Endothelial cell (in vitro differentiated cells): ENCODE results near the gene CYTL1. TPM values are rescaled to one million over a fixed set of nuclear protein-coding genes. Genes with fewer than 3 reads are reported as not detected.

ENCODE experiments used
- DNase-seq: peaks from one replicate; pipeline ENCODE4 v3.0.0; 2021; ENCODE audit warnings: low spot score
- H3K27ac Mint-ChIP-seq: one replicate; pipeline ENCODE4 v1.8.0; 2021; ENCODE audit warnings: mixed read lengths, inconsistent platforms; ENCODE audit not compliant: unreplicated experiment
- H3K27me3 Mint-ChIP-seq: one replicate; pipeline ENCODE4 v1.8.0; 2021; ENCODE audit warnings: mild to moderate bottlenecking, moderate library complexity, mixed read lengths, inconsistent platforms; ENCODE audit not compliant: unreplicated experiment
- H3K36me3 Mint-ChIP-seq: one replicate; pipeline ENCODE4 v1.8.0; 2021; ENCODE audit warnings: mild to moderate bottlenecking, low read depth, mixed read lengths, inconsistent platforms; ENCODE audit not compliant: unreplicated experiment
- H3K4me1 Mint-ChIP-seq: one replicate; pipeline ENCODE4 v1.8.0; 2021; ENCODE audit warnings: mild to moderate bottlenecking, mixed read lengths, inconsistent platforms; ENCODE audit not compliant: unreplicated experiment
- H3K4me3 Mint-ChIP-seq: one replicate; pipeline ENCODE4 v1.8.0; 2021; ENCODE audit warnings: mild to moderate bottlenecking, mixed read lengths, inconsistent platforms; ENCODE audit not compliant: unreplicated experiment
- H3K9me3 Mint-ChIP-seq: one replicate; pipeline ENCODE4 v1.8.0; 2021; ENCODE audit warnings: mixed read lengths, inconsistent platforms; ENCODE audit not compliant: unreplicated experiment
- total RNA-seq: library from RNA; stranded (reverse); fragmentation: NEBNext Ultra II Directional; extraction: Animal tissue kit (Norgen Biotek cat#: 25700); gene quantifications from one replicate; pipeline ENCODE4 v1.2.1, GENCODE V29; 2021; ENCODE audit not compliant: unreplicated experiment
- TF ChIP-seq, protein P1 (sequence below): fragments of 200-600 bp; sonication (generic); IDR thresholded peaks from one replicate; pipeline ENCODE4 v1.5.0; 2021; ENCODE audit warnings: antibody characterized with exemption; ENCODE audit not compliant: unreplicated experiment

Gene CYTL1
- total RNA-seq, 1 donor from 2014 or later = not detected

DNA sequence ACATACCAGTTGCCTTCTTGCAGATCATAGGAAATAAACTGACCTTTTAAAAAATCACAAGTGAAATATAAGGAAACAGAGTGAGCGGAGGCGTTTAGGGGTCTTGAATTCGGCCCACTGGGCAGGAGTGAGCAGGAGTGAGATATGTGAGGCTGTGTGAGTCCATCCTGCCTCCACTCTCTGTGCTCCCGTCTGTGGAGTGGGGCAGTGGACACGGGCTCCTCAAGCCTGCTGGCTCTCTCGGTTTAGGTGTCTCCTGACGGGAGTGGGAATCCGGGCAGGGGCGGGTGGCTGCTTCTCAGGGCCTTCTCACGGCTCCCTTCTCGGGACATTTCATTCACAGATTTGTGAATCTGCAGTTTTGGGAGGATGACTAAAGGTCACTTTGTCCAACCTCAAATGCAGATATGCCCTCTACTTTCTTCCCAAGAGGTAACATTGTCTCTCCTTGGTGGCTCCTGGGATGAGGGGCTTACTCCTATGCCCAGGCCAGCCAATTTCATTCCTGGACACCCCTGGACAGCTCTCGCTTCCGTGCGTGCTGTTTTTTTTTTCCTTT lies 27.6 kb downstream of the CYTL1 start:
- Mint-ChIP-seq H3K9me3 (no peaks in the 10 kb centered on the region), H3K4me1 (no peaks in the 10 kb centered on the region), H3K27ac (no peak overlapping the region), H3K4me3 (no peak overlapping the region), H3K36me3 (no peaks in the 10 kb centered on the region), H3K27me3 (peaks cover 5% of the 10 kb centered on the region)
- DNase-seq = no peak
- TF ChIP-seq, protein P1, sequence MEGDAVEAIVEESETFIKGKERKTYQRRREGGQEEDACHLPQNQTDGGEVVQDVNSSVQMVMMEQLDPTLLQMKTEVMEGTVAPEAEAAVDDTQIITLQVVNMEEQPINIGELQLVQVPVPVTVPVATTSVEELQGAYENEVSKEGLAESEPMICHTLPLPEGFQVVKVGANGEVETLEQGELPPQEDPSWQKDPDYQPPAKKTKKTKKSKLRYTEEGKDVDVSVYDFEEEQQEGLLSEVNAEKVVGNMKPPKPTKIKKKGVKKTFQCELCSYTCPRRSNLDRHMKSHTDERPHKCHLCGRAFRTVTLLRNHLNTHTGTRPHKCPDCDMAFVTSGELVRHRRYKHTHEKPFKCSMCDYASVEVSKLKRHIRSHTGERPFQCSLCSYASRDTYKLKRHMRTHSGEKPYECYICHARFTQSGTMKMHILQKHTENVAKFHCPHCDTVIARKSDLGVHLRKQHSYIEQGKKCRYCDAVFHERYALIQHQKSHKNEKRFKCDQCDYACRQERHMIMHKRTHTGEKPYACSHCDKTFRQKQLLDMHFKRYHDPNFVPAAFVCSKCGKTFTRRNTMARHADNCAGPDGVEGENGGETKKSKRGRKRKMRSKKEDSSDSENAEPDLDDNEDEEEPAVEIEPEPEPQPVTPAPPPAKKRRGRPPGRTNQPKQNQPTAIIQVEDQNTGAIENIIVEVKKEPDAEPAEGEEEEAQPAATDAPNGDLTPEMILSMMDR = no peak

DNA sequence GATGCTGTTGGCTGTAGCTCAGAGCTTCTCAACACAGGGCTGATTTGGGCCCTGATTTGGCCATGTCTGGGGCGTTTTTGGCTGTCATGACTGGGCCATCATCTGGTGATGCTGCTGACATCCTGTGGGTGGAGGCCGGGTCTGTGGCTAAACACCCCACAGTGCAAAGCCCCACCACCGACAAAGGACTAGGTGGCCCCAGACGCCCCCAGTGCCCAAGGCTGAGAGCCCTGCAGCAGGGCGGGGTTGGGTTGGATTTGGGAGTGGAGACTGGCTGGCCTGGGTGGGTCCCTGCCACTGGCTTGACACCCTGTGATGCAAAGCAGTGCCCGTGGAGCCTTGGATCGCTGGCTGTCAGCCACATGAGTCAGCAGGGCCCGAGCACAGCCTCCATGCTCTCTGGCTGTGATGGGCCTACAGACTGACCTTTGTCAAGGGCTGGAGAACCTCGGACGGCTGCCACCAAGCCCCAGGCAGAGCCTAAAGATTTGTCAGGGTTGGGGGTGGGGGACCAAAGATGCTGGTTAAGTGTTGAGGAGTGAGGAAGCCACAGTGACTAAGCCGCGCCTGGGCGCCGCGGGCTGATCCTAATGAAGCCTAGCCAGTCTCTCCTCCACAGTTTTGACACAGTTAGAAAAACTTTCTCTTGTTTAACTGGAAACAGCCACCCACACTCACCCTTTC lies 28.3 kb downstream of the CYTL1 start:
- no peaks in the 10 kb centered on the region for H3K4me1 Mint-ChIP-seq
- H3K36me3 Mint-ChIP-seq = no peaks in the 10 kb centered on the region
- DNase-seq = no peak
- H3K27me3 Mint-ChIP-seq = peaks cover 5% of the 10 kb centered on the region
- TF ChIP-seq, protein P1 = no peak
- no peaks in the 10 kb centered on the region for H3K9me3 Mint-ChIP-seq
- no peak overlapping the region for H3K27ac Mint-ChIP-seq
- no peak overlapping the region for H3K4me3 Mint-ChIP-seq

DNA sequence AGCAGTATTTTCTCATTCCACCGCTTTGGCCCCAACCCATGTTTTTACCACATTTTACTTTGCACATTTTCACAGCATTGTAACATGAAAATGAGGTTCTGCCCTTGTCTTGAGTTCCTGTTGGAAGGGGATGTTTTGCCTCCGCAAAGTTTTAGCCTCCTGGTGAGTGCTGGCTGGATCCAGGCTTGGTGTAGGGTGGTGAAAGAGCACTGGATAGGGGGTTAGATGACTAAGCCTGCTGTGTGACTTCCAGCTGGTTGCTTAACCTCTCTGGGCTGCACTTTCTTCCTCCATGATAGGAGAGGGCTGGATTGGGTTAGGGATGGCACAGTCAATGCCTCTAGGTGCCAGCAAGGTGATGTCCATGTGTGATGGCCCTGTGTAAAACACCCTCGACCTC lies 28.9 kb downstream of the CYTL1 start:
- DNase-seq = no peak
- no peaks in the 10 kb centered on the region for H3K36me3 Mint-ChIP-seq
- H3K27ac Mint-ChIP-seq = no peak overlapping the region
- H3K27me3 Mint-ChIP-seq = peaks cover 5% of the 10 kb centered on the region
- H3K9me3 Mint-ChIP-seq = no peaks in the 10 kb centered on the region
- H3K4me1 Mint-ChIP-seq = no peaks in the 10 kb centered on the region
- no peak overlapping the region for H3K4me3 Mint-ChIP-seq
- TF ChIP-seq, protein P1 = no peak

DNA sequence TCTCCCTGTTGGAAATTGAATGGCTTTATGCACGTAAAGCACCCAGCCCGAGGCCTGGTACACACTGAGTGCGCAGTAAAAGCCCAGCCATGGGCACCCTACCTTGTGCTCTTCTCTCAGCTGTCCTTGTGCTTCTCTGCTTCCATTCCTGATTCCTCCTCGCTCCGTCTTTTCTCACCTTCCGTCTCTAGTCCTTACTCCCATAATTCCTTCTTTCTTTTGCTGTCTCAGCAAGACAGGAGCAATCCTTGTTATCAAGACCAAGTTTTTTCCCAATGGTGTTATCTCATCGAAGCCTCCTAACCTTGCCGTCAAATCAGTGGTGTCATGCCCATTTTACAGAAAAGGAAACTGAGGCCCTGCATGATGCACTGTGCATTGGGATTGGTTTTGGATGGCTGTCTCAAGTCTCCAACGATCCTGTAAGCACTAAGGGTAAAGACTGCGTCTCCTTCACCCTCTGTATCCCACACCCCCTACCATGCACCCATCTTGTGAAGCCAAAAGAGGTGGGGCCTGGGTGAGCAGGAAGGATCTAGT lies 30.1 kb downstream of the CYTL1 start:
- Mint-ChIP-seq H3K4me3 (no peak overlapping the region), H3K9me3 (no peaks in the 10 kb centered on the region), H3K4me1 (no peaks in the 10 kb centered on the region), H3K36me3 (no peaks in the 10 kb centered on the region), H3K27ac (no peak overlapping the region), H3K27me3 (peaks cover 5% of the 10 kb centered on the region)
- TF ChIP-seq, protein P1 = no peak
- DNase-seq = no peak

DNA sequence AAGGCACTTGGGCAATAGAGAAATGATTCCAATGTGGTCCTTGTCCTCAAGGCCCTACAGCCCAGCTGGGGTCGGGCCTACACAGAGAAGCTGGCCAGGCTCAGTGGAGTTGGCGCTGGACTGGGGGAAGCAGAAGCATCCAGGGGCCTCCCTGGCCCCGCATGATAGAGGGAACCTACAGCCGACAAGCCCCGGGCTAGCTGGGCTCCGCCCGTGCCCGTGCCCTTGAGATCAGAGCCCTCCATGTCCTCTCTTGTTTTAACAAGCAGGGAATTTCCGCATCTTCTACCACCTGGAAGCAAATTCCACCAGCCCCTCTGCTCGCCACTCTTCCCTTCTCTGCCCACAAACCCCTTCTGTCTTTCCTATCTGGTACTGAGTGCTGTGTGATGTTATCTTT lies 31.6 kb downstream of the CYTL1 start:
- peaks cover 5% of the 10 kb centered on the region for H3K27me3 Mint-ChIP-seq
- H3K4me1 Mint-ChIP-seq = no peaks in the 10 kb centered on the region
- DNase-seq = no peak
- no peak overlapping the region for H3K4me3 Mint-ChIP-seq
- no peaks in the 10 kb centered on the region for H3K36me3 Mint-ChIP-seq
- H3K9me3 Mint-ChIP-seq = no peaks in the 10 kb centered on the region
- TF ChIP-seq, protein P1 = no peak
- H3K27ac Mint-ChIP-seq = no peak overlapping the region
